Glomerular visceral epithelial cell (primary cell): ENCODE measurements around the gene FLRT1.

ENCODE experiments used
- DNase-seq: peaks from one replicate; pipeline ENCODE4 v3.0.0-alpha.2; 2016; ENCODE audit errors: extremely low spot score

FLRT1 gene

GRCh38 chr11:64064374-64065140 lies 28.8 kb downstream of the FLRT1 start:
- DNase-seq = no peak

- no peak for DNase-seq
Measured at GRCh38 chr11:64065141-64065465, 29.4 kb downstream of the FLRT1 start.

- DNase-seq = no peak
Measured at GRCh38 chr11:64065712-64066111, 30.0 kb downstream of the FLRT1 start.

GRCh38 chr11:64067230-64067993 lies 31.7 kb downstream of the FLRT1 start:
- DNase-seq = no peak

GRCh38 chr11:64068705-64069400 lies 33.1 kb downstream of the FLRT1 start:
- DNase-seq = no peak

GRCh38 chr11:64069401-64070313 lies 33.9 kb downstream of the FLRT1 start:
- DNase-seq = no peak

- no peak for DNase-seq
Measured at GRCh38 chr11:64070314-64070681, 34.6 kb downstream of the FLRT1 start.

- no peak for DNase-seq
Measured at GRCh38 chr11:64071849-64072248, 36.1 kb downstream of the FLRT1 start.

GRCh38 chr11:64072403-64072802 lies 36.7 kb downstream of the FLRT1 start:
- no peak for DNase-seq

GRCh38 chr11:64072871-64073270 lies 37.1 kb downstream of the FLRT1 start:
- no peak for DNase-seq

- no peak for DNase-seq
Measured at GRCh38 chr11:64073542-64073941, 37.8 kb downstream of the FLRT1 start.

- DNase-seq = no peak
Measured at GRCh38 chr11:64074239-64074638, 38.5 kb downstream of the FLRT1 start.

- no peak for DNase-seq
Measured at GRCh38 chr11:64076758-64077157, 41.0 kb downstream of the FLRT1 start.

GRCh38 chr11:64077607-64078006 lies 41.9 kb downstream of the FLRT1 start:
- DNase-seq = no peak

- DNase-seq = no peak
Measured at GRCh38 chr11:64078284-64078683, 42.6 kb downstream of the FLRT1 start.

GRCh38 chr11:64078905-64079304 lies 43.2 kb downstream of the FLRT1 start:
- DNase-seq = no peak

- no peak for DNase-seq
Measured at GRCh38 chr11:64080390-64080789, 44.7 kb downstream of the FLRT1 start.

GRCh38 chr11:64081745-64082442 lies 46.2 kb downstream of the FLRT1 start:
- DNase-seq = no peak

GRCh38 chr11:64083398-64084080 lies 47.8 kb downstream of the FLRT1 start:
- DNase-seq = no peak

- no peak for DNase-seq
Measured at GRCh38 chr11:64084146-64084950, 48.6 kb downstream of the FLRT1 start.
